ENCODE results near the gene RTKN. TPM values are rescaled to one million over a fixed set of nuclear protein-coding genes. Genes with fewer than 3 reads are reported as not detected.

Gene RTKN
- total RNA-seq (2013), result 0.17 TPM
- polyA plus RNA-seq, result under 1 TPM in 1 of 3 donors, not detected in 2; 0.07 TPM
- polyA minus RNA-seq, result 0.88 TPM in 1 of 2 replicates, not detected in the other
- 0 to 1.3 (median 0.08) reads per million in 11 experiments for total RNA-seq

DNA sequence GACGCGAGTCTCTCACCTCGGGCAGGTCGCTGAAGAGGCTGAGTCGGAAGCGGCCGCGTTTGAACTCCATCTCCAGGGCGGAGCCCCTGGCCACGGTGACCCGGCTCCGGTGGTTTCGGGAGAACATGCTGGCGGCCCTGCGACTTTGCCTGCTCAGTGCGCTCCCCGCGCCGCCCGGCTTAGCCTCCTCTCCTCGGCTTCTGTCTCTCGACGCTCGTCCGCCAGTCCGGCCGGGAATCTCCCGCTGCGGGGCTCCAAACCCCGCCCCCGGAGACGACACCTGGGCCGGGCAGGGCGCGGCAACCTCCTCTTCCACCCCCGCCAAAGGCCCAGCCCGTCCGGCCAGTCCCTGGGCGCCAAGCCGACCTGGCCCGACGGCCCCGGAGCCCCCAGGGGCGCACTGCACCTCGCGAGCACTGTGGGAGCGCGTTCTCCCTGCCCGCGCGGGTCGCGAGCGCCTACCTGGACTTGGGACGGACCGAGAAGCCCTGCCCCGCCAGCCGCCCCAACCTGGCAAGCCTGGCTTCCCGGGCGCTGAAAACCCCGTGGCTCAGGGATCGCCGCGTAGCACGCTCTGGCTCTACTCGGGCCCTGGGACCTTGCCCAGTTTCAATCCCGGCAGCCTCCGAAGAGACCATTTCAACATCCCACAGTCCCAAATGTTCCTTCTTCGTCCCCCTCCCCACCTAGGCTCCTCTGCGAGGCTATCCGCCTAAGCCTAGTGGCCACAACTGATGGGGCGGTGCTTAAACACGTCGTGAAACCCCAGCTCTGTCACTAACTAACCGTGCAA is at the start of gene RTKN:
RTKN (minus strand) TSS at position 248 of the 793 bp plus-strand sequence; CDS start at position 127, 121 bp downstream.
- H3K9ac ChIP-seq (ENCODE audit: insufficient read depth, low read length, poor library complexity, severe bottlenecking), result peak within 1 kb of the TSS; percentile 29
- peaks cover 0 to 9% (median 6%) of the 10 kb centered on the region in 7 donors for H3K9me3 Mint-ChIP-seq
- H3K4me3 Mint-ChIP-seq, result peak within 1 kb of the TSS; percentile 69 to 92
- peak within 1 kb of the TSS; percentile 75 for H3K4me2 ChIP-seq (replicated peaks; ENCODE audit: extremely low read depth, low read length, poor library complexity, severe bottlenecking)
- intact Hi-C loops (cut with micrococcal nuclease), result no loop called here
- H3K36me3 Mint-ChIP-seq, result peaks cover 4 to 5% of the 10 kb centered on the region in 2 donors
- H4K20me1 ChIP-seq (ENCODE audit: insufficient read depth, low read length), result no peaks in the 10 kb centered on the region
- 9% methylated on average over 66 of the region's 75 CpGs for WGBS (ENCODE audit: insufficient coverage)
- peak within 1 kb of the TSS; percentile 79 for H2AFZ ChIP-seq (ENCODE audit: insufficient read depth, low read depth, low read length, poor library complexity, severe bottlenecking)
- H3K27ac Mint-ChIP-seq, result no peak within 1 kb of the TSS
- H3K4me1 Mint-ChIP-seq, result peaks cover 34% of the 10 kb centered on the region
- H3K79me2 ChIP-seq (ENCODE audit: insufficient read depth, low read length), result no peaks in the 10 kb centered on the region
- H3K36me3 ChIP-seq (replicated peaks in 1 of 2; ENCODE audit: control insufficient read depth in 1 of 2, insufficient read depth in 2 of 2, low read length in 2 of 2), result no peaks in the 10 kb centered on the region
- TF ChIP-seq, protein P1, sequence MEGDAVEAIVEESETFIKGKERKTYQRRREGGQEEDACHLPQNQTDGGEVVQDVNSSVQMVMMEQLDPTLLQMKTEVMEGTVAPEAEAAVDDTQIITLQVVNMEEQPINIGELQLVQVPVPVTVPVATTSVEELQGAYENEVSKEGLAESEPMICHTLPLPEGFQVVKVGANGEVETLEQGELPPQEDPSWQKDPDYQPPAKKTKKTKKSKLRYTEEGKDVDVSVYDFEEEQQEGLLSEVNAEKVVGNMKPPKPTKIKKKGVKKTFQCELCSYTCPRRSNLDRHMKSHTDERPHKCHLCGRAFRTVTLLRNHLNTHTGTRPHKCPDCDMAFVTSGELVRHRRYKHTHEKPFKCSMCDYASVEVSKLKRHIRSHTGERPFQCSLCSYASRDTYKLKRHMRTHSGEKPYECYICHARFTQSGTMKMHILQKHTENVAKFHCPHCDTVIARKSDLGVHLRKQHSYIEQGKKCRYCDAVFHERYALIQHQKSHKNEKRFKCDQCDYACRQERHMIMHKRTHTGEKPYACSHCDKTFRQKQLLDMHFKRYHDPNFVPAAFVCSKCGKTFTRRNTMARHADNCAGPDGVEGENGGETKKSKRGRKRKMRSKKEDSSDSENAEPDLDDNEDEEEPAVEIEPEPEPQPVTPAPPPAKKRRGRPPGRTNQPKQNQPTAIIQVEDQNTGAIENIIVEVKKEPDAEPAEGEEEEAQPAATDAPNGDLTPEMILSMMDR (IDR thresholded peaks at IDR 0.05), result no peak
- H3K27ac ChIP-seq (ENCODE audit: low read depth in 1 of 2, low read length in 2 of 2), result no peak within 1 kb of the TSS
- peaks cover 30 to 33% of the 10 kb centered on the region in 2 donors for H3K4me1 ChIP-seq (ENCODE audit: control insufficient read depth in 1 of 2, insufficient read depth in 2 of 2, low read length in 2 of 2)
- no peak for DNase-seq
- H3K27me3 ChIP-seq (ENCODE audit: control insufficient read depth in 2 of 2, insufficient read depth in 2 of 2, low read length in 2 of 2), result peaks cover 28 to 59% of the 10 kb centered on the region in 2 donors
- H3K27me3 Mint-ChIP-seq (ENCODE audit: low read depth in 3 of 3), result peaks cover 42 to 69% (median 52%) of the 10 kb centered on the region in 3 donors
- H3K9me3 ChIP-seq (replicated peaks in 1 of 2; ENCODE audit: control insufficient read depth in 1 of 2, insufficient read depth in 1 of 2, low read length in 2 of 2), result peaks cover 0 to 19% of the 10 kb centered on the region in 2 donors
- peak within 1 kb of the TSS in 1 of 3 experiments; percentile 69 for H3K4me3 ChIP-seq (replicated peaks in 1 of 3; ENCODE audit: low read depth in 2 of 3, low read length in 3 of 3)

DNA sequence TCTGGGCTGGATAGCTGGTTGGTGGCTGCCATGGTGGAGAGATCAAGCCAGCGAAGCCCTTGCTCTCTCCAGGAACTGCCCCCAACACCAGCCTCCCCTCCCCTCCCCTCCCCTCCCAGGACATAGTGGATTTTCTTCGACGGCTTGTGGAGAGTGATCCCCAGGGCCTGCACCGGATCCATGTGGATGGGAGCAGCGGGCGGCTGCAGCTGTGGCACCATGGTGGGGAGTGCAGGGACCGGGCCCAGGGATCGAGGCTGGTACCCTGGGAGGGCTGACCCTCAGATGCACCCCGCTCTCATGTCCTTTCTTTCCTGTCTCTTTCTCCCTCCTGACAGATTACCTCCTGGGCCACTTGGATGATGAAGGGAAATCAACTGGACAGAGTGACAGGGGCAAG is 48.2 kb upstream of the RTKN start:
- H3K27ac Mint-ChIP-seq, result no peak overlapping the region
- H3K9ac ChIP-seq (ENCODE audit: insufficient read depth, low read length, poor library complexity, severe bottlenecking), result no peak overlapping the region
- TF ChIP-seq, protein P1 (IDR thresholded peaks at IDR 0.05), result no peak
- H3K4me1 ChIP-seq (ENCODE audit: control insufficient read depth in 1 of 2, insufficient read depth in 2 of 2, low read length in 2 of 2), result no peaks in the 10 kb centered on the region
- H3K9me3 ChIP-seq (replicated peaks in 1 of 2; ENCODE audit: control insufficient read depth in 1 of 2, insufficient read depth in 1 of 2, low read length in 2 of 2), result no peaks in the 10 kb centered on the region
- H3K79me2 ChIP-seq (ENCODE audit: insufficient read depth, low read length), result peaks cover 6% of the 10 kb centered on the region
- H4K20me1 ChIP-seq (ENCODE audit: insufficient read depth, low read length), result no peaks in the 10 kb centered on the region
- H3K27ac ChIP-seq (ENCODE audit: low read depth in 1 of 2, low read length in 2 of 2), result no peak overlapping the region
- no CpG with 5 or more reads among the region's 9 CpGs for WGBS (ENCODE audit: insufficient coverage)
- H3K36me3 Mint-ChIP-seq, result peaks cover 73 to 87% of the 10 kb centered on the region in 2 donors
- H3K27me3 ChIP-seq (ENCODE audit: control insufficient read depth in 2 of 2, insufficient read depth in 2 of 2, low read length in 2 of 2), result no peaks in the 10 kb centered on the region
- no peak overlapping the region for H3K4me3 ChIP-seq (replicated peaks in 1 of 3; ENCODE audit: low read depth in 2 of 3, low read length in 3 of 3)
- H3K9me3 Mint-ChIP-seq, result no peaks in the 10 kb centered on the region
- H3K36me3 ChIP-seq (replicated peaks in 1 of 2; ENCODE audit: control insufficient read depth in 1 of 2, insufficient read depth in 2 of 2, low read length in 2 of 2), result peaks cover 63 to 88% of the 10 kb centered on the region in 2 donors
- H2AFZ ChIP-seq (ENCODE audit: insufficient read depth, low read depth, low read length, poor library complexity, severe bottlenecking), result no peak overlapping the region
- no peak overlapping the region for H3K4me3 Mint-ChIP-seq
- intact Hi-C loops (cut with micrococcal nuclease), result no loop called here
- H3K4me2 ChIP-seq (replicated peaks; ENCODE audit: extremely low read depth, low read length, poor library complexity, severe bottlenecking), result no peak overlapping the region
- H3K27me3 Mint-ChIP-seq (ENCODE audit: low read depth in 3 of 3), result peaks cover 0 to 2% (median 2%) of the 10 kb centered on the region in 3 donors
- DNase-seq, result no peak
- H3K4me1 Mint-ChIP-seq, result no peaks in the 10 kb centered on the region
